Measurements from ENCODE around the gene MYH11. TPM values are rescaled to one million over a fixed set of nuclear protein-coding genes. Genes with fewer than 3 reads are reported as not detected.
A peak's percentile ranks its signal among the peaks of the same experiment; 100 is the strongest.

The MYH11 gene
- polyA plus RNA-seq, 3 donors = 0.06 TPM; not detected in 2

- WGBS (ENCODE audit: insufficient coverage) = 66% methylated on average over 2 of the region's 3 CpGs
- no peaks in the 10 kb centered on the region for H3K27me3 ChIP-seq (ENCODE audit: control insufficient read depth in 2 of 2, insufficient read depth in 2 of 2, low read length in 2 of 2)
- TF ChIP-seq CTCF (IDR thresholded peaks at IDR 0.05) = peak; percentile 44
- H4K20me1 ChIP-seq (ENCODE audit: insufficient read depth, low read length) = no peaks in the 10 kb centered on the region
- H3K4me1 ChIP-seq (ENCODE audit: control insufficient read depth in 1 of 2, insufficient read depth in 2 of 2, low read length in 2 of 2) = no peaks in the 10 kb centered on the region
- H3K4me1 Mint-ChIP-seq = no peaks in the 10 kb centered on the region
- no peak overlapping the region for H3K27ac ChIP-seq (ENCODE audit: low read depth in 1 of 2, low read length in 2 of 2)
- no peak overlapping the region for H3K4me2 ChIP-seq (replicated peaks; ENCODE audit: extremely low read depth, low read length, poor library complexity, severe bottlenecking)
- peak in 2 of 3 donors; percentile 10 to 13 for DNase-seq
- H3K79me2 ChIP-seq (ENCODE audit: insufficient read depth, low read length) = no peaks in the 10 kb centered on the region
- no peaks in the 10 kb centered on the region for H3K36me3 ChIP-seq (replicated peaks in 1 of 2; ENCODE audit: control insufficient read depth in 1 of 2, insufficient read depth in 2 of 2, low read length in 2 of 2)
- no peak overlapping the region for H3K27ac Mint-ChIP-seq
- H2AFZ ChIP-seq (ENCODE audit: insufficient read depth, low read depth, low read length, poor library complexity, severe bottlenecking) = no peak overlapping the region
- peaks cover 0 to 1% (median 1%) of the 10 kb centered on the region in 3 donors for H3K27me3 Mint-ChIP-seq (ENCODE audit: low read depth in 3 of 3)
- H3K36me3 Mint-ChIP-seq = no peaks in the 10 kb centered on the region
- intact Hi-C loops (cut with micrococcal nuclease) = loop anchor here in 1 of 2 donors (5.0 kb wide), 1 partner anchor 361 kb away; no protein-coding TSS in a partner anchor
- H3K4me3 ChIP-seq (replicated peaks in 1 of 3; ENCODE audit: low read depth in 2 of 3, low read length in 3 of 3) = no peak overlapping the region
- peaks cover 0 to 15% (median 9%) of the 10 kb centered on the region in 7 donors for H3K9me3 Mint-ChIP-seq
- peaks cover 0 to 10% of the 10 kb centered on the region in 2 donors for H3K9me3 ChIP-seq (replicated peaks in 1 of 2; ENCODE audit: control insufficient read depth in 1 of 2, insufficient read depth in 1 of 2, low read length in 2 of 2)
- H3K4me3 Mint-ChIP-seq = no peak overlapping the region
- no peak overlapping the region for H3K9ac ChIP-seq (ENCODE audit: insufficient read depth, low read length, poor library complexity, severe bottlenecking)
Measured at GRCh38 chr16:15765880-15766279, 90.9 kb downstream of the MYH11 start.

GRCh38 chr16:15765116-15765515 lies 91.7 kb downstream of the MYH11 start:
- TF ChIP-seq CTCF (IDR thresholded peaks at IDR 0.05) = no peak
- Histone ChIP-seq H2AFZ (ENCODE audit: insufficient read depth, low read depth, low read length, poor library complexity, severe bottlenecking) (no peak overlapping the region), H3K9ac (ENCODE audit: insufficient read depth, low read length, poor library complexity, severe bottlenecking) (no peak overlapping the region), H3K9me3 (replicated peaks in 1 of 2; ENCODE audit: control insufficient read depth in 1 of 2, insufficient read depth in 1 of 2, low read length in 2 of 2) (peaks cover 0 to 10% of the 10 kb centered on the region in 2 donors), H4K20me1 (ENCODE audit: insufficient read depth, low read length) (no peaks in the 10 kb centered on the region), H3K4me1 (ENCODE audit: control insufficient read depth in 1 of 2, insufficient read depth in 2 of 2, low read length in 2 of 2) (no peaks in the 10 kb centered on the region), H3K4me2 (replicated peaks; ENCODE audit: extremely low read depth, low read length, poor library complexity, severe bottlenecking) (no peak overlapping the region), H3K27ac (ENCODE audit: low read depth in 1 of 2, low read length in 2 of 2) (no peak overlapping the region), H3K79me2 (ENCODE audit: insufficient read depth, low read length) (no peaks in the 10 kb centered on the region), H3K27me3 (ENCODE audit: control insufficient read depth in 2 of 2, insufficient read depth in 2 of 2, low read length in 2 of 2) (no peaks in the 10 kb centered on the region), H3K4me3 (replicated peaks in 1 of 3; ENCODE audit: low read depth in 2 of 3, low read length in 3 of 3) (no peak overlapping the region), H3K36me3 (replicated peaks in 1 of 2; ENCODE audit: control insufficient read depth in 1 of 2, insufficient read depth in 2 of 2, low read length in 2 of 2) (no peaks in the 10 kb centered on the region)
- no peak overlapping the region for H3K27ac Mint-ChIP-seq
- peak overlapping the region in 1 of 2 donors; percentile 5 for H3K4me3 Mint-ChIP-seq
- intact Hi-C loops (cut with micrococcal nuclease) = loop anchor here in 1 of 2 donors (5.0 kb wide), 1 partner anchor 362 kb away; no protein-coding TSS in a partner anchor
- no peaks in the 10 kb centered on the region for H3K4me1 Mint-ChIP-seq
- no peaks in the 10 kb centered on the region for H3K36me3 Mint-ChIP-seq
- WGBS (ENCODE audit: insufficient coverage) = 90% methylated on average over 4 of the region's 4 CpGs
- no peak for DNase-seq
- peaks cover 0 to 15% (median 9%) of the 10 kb centered on the region in 7 donors for H3K9me3 Mint-ChIP-seq
- H3K27me3 Mint-ChIP-seq (ENCODE audit: low read depth in 3 of 3) = peaks cover 0 to 4% (median 1%) of the 10 kb centered on the region in 3 donors
